NCI-H226 (cell line): ENCODE results near the gene NOL8.

Experiments used
- DNase-seq: peaks from one replicate; pipeline ENCODE4 v3.0.0-alpha.2; 2015

NOL8 gene

DNA sequence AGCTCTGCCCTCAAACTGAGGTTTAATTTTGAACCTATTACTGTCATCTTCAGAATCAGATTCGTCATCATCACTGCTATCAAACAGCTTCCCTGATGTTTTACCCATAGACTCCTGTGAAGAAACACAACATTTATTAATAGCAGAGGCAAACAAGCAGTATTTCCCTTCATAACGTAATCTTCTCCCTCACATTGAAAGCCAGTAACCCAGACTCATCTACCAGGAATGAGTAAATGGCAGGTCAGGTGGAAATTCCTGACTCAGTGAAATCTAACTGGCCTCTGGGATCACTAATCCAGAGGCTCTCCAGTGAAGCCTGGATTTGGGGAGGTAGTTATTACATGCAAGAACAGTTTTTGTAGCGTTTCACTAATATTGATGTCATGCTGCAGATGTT is 14.6 kb downstream of the NOL8 start:
- no peak for DNase-seq

DNA sequence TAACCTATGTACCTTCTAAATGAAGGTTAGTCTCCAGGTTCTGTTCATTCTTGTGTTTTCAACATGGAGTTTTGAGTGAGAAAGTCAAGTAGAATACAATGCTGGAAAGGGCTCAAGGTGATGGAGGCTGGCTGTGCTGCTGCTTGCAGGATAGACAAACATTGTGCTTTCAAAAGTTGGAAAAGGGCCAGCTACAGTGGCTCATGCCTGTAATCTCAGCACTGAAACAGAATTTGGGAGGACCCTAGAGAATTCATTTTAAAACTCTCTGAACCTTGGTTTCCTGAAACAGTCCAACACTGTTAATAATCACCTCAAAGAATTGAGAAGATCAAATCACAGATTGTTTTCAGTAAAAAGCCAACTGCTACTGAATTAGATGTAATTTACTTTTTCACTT is 16.3 kb downstream of the NOL8 start:
- DNase-seq: no peak

DNA sequence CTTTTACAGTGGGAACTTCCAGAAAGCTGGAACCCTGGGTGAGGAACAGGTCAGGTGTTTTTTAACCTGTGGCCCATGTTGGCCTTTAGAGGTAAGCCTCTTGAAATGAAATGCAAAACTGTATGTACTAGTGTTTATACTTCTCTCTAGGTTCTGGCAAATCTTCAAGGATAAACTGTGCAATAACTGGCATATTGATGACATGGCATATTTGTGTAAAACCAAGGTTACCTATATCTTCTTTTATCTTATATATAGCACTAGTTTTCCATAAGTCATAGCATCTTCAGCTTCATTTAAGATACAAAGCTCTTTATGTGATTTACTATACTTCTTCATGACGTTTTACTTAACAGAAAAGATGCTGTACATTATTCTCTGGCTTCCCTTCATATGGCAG is 24.2 kb downstream of the NOL8 start:
- no peak for DNase-seq

DNA sequence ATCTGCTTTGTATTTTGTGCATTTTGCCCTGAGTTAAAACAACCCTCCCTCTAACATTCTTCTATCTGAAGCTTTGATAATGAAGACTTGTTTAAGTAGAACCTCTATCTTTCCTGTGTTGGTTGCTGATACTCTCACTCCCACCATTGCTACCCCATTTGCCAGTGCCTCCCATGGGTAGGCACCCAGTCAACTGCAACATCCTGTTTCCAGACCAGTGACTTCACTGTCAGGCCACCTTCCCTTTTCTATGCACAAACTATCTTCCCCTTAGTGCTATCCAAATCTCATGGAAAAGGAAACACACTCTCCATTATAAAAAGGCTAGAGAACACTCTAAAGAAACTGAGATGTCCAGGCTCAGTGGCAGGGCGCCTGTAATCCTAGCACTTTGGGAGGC is 26.0 kb downstream of the NOL8 start:
- DNase-seq: no peak

DNA sequence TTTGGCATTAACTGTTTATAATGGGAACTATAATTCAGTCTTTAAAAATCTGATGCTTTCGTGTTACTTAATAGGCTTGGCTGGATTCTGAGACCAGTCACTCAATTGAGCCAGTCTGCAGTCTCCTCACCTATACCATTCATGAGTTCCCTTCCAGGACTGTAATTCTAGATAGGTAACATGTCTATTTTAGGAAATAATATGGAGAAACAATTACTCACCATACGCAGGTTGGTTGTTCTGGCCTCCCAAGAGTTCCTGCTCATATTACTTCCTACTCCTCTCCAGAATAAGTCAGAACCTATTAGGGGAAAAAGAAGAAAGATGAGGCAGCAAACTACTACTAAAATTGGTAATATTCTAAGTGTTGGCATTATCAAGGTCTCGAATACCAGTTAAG is 27.1 kb downstream of the NOL8 start:
- no peak for DNase-seq

DNA sequence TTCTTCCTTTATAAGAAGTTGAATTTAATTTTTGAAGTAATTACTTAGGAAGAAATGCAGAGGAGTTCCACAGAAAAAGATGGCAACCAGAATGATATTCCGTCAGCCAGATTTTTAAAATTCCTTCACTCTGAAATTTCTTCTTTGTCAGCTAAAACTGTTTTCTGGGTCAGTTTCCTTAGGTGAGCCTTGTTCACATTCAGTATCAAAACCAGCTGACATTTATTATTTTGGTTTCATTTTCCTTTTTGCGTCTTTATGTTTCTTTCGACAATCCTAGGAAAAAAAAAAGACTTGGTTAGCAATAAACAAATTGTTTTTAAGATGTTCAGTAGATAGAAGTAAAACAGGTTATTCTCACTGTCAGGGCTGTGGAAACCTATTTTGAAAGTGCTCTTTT is 27.5 kb downstream of the NOL8 start:
- no peak for DNase-seq

DNA sequence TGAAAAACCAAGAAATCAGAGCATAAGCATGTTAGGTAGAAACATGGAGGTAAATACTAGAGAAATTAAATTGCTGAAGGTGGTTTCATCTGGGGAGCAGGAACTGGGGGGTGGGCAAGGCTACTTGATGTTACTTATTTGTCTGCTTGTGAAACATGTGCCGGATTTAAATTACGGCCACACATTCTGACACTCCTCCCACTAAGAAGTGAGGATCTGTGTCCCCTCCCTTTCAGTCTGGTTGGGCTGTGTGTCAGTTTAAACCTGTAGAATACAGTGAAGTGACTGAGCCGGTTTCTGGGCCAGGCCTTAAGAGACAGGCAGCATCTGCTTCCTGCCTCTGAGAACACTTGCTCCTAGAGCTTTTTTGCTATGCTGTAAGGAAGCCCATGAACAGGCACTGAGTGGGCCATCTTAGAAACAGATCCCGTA is 29.3 kb downstream of the NOL8 start:
- DNase-seq: no peak

DNA sequence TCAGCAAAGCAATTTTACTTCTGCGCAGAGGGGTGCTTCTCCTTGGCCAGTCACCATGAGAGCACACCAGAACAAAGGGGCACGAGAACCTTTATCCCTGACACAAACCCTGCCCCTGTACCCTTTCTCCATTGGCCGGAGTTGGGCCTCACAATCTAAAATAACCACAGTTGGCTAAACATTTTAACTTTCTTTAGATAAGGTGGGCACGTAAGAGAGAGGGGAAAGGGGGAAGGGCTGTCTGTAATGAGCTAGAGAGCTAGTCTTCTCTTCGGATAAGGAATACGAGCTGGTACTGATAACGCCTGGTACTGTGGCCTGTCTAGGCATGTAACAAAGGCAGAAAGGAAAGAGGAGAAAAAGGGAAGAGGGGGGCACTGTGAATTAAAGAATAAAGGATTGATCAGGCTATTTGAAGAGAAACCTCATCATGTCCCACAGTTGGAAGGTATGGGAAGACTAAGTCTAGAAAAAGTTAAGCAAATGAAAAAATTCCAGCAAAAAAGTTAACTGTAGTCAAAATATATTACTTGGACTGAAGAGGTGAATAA is 29.8 kb downstream of the NOL8 start:
- DNase-seq: no peak

DNA sequence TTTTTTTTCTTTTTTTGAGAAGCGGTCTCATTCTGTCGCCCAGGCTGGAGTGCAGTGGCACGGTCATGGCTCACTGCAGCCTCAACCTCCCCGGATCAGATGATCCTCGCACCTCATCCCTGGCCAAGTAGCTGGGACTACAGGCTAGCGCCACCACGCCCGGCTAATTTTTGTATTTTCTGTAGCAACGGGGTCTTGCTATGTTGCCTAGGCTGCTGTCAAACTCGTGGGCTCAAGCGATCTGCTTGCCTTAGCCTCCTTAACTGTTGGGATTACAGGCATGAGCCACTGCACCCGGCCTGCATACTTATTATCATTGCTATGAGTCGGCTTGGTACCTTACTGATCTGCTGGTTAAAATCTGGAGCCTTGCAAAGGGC is 30.9 kb downstream of the NOL8 start:
- DNase-seq: no peak

DNA sequence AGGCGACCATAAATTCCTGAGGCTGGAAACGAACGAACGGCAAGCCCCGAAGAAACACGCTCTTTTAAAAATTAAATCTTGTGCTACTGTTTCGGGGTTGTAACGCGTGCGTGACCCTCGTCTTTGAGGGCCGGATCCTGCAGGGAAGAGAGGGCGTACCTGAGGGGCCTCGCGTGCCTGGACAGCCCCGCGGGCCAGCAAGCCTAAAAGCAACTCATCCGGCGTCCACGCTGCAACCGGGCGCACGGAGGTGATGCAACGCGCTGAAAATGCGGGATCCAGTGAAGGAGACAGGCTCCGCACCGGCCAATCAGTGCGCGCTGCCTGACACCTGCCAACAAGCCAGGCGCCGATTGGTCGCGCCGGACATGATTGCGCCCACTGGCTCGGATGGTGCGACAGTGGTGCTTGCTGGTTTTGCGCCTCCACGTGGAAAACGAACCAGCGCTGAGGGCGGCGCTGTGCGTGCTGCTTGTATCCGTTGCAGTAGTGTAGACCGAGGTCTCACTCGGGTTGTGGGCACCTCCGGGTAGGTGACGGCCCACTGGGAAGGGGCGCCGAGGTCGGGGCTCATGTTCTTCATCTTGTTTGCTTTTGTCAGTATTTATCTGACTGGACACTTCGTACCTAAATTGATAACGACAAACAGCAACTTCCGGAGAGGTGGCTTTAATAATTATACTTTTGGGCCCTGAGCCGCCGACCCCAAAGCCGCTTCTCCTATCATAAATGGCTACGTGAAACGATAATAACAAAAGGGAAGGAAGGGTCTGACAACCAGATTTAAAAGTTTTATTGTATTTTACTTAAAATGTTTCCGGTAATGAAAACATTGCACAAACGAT is 31.5 kb downstream of the NOL8 start, which contains the start of gene IARS1:
Gene IARS1 (minus strand): TSS at position 246 of the 845 bp plus-strand sequence. CDS start 4,278 bp downstream, outside the sequence.
- DNase-seq: peak; percentile 98

DNA sequence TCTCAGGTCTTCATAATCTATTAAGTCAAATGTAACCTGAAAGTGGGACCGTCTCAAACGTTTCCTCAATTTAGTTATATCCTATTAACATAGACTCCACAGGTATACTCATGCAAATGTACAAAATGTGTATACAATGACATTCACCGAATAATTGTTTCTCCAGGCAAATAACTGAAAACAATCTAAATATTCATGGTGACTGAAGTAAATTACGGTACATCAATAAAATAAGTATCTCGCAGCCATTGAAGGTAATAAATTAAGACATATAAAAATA is 32.1 kb downstream of the NOL8 start:
- no peak for DNase-seq

DNA sequence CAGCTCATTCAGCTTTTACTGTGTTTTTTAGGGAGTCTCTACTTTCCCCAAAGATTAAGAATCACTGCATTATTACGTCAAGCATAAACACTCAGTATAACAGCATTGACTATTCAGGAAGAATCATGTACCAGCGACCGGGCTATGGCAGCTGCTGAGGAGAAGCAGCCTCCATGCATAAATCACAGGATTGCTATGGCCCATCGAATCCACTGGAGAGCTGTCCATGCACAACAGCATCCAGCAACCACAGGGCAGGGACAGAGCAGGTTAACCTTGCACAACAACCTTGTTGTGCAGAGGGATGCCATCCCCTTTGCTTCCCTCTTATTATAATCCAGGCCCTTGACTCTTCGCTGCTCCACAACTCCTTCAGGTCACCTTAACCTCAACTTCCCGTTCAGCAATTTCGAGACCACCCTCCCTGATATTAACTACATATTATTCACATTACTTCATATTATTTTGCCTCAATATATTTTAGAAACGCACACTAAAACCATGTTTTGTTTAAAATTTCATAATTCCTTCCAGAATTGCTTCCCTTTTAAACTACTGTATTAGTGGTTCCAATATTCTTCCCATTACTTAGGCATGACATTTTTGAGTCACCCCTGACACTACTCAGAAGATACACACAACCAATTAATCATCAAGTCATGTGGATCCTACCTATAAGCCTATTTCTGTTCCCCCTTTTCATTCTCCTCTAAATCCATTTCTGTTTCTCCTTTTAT is 32.6 kb downstream of the NOL8 start:
- no peak for DNase-seq

DNA sequence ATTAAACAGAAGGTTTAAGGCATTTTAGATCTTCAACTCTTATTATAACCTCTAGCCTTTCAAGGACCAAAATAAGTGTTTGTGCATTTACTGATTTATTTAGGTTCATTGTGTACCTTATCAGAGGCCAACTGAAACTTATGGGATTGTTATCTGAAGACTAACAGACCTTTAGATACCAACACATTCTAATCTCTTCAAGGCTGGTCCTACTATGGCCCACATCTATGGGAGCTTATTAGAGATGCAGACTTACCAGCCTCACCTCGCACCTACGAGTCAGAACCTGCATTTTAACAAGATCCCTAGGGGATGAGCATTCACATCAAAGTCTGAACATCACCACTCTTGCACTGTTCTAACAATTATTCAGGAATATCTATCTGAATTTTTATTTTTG is 33.6 kb downstream of the NOL8 start:
- DNase-seq: no peak

DNA sequence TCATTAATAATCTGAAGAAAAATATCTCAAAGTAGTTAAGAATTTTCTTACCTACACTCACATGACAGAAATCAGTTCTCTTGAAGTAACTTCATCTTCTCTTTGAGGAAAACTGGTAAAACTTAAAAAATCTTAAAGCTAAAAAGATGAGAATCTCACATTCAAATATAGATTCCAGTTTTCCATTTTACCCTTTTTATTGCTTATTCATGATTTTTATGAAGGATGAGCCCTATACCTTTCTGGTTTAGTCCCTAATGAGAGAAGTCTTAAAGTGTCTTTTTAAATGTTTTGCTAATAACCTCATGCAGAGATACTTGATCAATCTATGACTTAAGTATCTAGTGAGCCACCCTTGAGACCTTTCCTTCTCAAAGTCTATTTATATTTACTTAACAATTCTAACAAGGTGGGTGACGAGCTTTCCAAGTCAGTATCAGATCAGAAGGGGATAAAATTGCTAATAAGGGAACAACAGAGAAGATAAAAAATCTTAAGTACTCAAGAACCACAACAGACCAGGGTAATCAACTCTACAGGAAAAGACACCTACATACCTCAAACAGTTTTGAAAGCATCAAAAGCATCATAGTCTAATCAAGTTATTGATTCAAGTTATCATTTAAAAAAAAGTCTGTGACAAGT is 34.2 kb downstream of the NOL8 start:
- DNase-seq: no peak

DNA sequence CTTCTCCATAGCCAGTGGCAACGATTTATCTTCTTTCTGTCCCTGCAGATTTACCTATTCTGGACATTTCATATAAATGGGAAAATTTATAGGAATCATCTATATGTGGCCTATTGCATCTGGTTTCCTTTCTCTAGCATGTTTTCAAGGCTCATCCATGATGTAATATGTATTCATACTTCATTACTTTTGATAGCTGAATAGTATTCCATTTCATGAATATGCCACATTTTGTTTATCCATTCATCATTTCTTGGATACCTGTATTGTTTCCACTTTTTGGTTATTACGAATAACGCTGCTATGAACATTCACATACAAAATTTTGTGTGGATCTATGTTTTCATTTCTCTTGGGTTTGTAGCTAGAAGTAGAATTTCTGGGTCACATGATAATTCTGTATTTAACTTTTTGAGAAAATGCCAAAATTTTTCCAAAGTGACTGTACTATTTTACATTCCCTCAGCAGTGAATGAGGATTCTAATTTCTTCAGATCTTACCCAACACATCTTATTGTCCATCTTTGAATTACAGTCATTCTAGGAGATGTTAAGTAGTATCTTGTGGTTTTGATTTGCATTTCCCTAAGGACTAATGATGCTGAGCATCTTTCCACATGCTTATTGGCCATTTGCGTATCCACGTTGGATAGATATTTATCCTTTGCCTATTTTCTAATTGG is 35.3 kb downstream of the NOL8 start:
- DNase-seq: no peak

DNA sequence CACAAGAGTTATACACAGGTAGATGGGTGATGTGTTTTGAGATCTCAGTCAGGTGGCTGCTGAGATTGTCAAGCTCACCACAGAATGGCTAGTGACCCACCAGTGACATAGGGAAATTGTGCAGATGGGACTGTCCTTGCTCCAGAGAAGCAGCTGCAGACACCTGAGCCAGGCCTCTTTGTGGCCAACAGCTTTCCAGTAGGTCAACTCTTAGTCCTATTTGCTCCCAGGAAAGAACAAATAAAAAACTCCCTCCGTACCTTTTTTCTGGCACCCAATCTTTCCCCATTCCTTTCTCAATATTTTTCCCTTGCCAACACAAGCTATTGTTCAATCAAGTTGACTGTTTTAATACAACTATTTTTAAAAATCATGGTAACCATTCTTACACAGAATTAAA is 45.8 kb downstream of the NOL8 start:
- DNase-seq: no peak

DNA sequence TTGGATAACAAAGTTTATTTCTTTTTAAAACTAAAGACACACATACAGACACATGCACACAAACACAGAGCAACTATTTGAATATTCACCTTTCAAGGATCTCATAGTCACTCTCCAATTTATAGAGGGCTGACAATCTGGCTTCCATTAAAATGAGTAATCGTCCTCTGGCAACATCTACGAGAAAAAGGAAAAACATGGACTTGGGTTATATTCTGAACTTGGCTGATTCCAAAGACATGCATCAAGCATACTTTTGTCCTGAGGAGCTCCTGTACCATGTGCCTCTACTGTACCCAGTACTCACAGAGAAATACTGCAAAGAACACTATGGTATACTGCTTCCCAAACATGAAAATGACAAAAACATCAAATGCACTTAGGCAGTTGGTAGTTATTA is 47.0 kb downstream of the NOL8 start:
- no peak for DNase-seq

DNA sequence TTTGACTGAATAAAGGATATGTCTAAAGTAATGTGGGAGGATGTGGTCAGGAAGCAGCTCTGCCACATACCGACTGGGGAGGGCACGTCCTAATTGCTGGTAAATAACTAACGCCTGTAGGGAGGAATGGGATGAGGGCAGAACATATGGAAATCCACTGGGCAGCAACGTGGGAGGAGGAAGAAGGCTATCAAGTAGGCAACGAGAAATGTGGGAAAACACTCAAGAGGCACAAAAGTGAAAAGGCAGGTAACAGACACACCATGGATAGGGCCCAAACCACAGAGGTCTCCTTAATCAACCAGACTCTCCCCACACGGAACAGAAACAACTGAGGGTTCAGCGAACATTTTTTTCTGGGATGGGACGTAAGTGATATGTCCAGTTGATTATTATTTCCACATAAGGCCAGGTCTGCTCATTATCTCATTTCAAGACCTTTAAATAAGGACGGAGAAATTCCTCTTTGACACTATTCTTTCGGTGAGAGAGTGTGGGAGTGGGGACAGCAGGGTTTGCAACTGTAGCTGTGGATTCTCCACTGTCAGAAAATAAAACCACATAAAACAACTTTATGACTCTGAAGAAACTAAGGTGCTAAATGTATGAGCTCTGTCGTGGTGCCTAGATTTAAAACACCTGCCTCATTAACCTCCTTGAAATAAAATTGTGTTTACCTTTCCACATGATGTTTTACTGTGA is 48.7 kb downstream of the NOL8 start:
- no peak for DNase-seq

DNA sequence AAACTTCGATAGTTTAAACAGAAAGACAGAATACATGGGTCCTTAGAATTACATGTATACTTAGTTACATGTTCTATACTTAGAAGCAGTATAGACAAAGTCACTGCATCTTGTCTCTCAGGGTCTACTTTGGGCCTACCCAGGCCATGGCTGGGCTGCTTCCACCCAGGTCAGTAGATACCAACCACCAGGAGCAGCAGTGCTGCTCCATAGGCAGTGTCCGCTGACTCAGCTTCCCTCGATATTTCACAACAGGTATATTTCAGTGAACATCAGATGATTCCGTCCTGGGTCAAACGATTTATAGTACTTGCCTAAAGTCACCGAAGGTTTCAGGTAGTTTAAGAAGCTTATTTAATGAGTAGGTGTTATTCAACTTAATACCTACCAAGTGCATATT is 49.6 kb downstream of the NOL8 start:
- DNase-seq: no peak

DNA sequence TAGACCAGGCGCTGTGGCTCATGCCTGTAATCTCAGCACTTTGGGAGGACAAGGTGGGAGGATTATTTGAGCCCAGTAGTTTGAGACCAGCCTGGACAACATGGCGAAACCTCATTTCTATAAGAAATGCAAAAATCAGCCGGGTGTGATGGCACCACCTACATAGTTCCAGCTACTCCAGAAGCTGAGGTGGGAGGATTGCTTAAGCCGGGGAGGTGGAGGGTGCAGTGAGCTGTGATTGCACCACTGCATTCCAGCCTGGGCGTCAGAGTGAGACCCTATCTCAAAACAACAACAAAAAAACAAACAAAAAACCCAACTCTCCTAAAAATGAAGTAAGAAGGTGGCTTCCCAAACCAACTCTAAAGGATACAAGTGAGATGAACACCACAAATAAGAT is 54.6 kb downstream of the NOL8 start:
- DNase-seq: no peak

DNA sequence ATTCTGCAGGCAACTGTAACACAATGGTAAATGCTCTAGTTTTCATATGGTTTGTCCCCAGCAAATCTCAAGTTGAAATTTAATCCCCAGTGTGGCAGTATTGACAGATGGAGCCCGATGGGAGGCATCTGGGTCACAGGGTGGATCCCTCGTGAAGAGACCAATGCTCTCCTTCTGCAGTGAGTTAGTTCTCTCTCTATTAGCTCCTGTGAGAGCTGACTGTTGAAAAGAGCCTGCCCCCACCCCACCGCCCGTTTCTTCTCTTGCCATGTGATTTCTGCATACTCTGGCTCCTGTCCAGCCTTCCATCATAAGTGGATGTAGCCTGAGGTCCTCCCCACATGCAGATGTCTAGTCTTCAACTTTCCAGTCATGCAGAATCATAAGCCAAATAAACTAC is 58.7 kb downstream of the NOL8 start:
- DNase-seq: no peak

DNA sequence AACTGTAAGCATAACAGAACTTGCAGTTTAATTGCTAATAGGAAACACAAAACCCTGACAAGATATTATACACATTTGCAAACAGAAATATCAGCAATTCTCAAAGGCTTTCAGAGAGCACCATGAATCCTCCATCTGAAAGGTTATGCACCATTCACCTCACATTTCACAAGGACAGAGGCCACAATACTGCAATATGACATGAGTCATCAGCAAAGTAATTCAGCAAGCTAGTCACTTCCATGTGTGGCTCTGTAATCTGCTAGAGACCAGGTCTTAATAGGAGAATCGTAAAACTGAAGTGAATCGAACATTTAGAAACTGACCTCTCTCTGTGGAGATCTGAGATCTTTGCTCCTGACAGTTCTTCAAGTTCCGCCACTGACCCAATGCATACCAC is 60.0 kb downstream of the NOL8 start:
- no peak for DNase-seq

DNA sequence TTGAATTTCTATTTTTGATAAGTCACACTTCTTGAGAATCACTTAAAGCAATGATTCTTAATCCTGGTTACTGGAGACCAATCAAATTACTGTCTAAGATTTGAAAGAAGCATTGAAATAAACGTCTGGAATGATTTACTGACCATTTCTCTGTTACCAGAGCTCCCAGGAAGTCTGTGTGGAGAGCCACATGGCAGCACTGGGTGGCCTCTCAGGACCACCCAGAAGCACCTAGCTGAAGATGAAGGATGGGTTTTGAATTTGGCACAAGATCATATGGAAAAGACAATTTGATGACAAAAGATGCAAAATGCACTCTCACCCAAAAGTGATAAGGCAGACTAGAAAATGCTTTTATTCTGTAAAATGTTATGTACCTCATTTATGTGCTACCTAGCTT is 62.0 kb downstream of the NOL8 start:
- DNase-seq: no peak
